HG02938 (cell line): ENCODE data around the gene GALK1.
"Not testable (repeated sequence)": the region's sequence is repeated elsewhere in the genome, so short reads cannot be mapped to it uniquely, and the experiment has no call there.

Experiments used
- ATAC-seq: cut with Tn5 transposase; IDR thresholded peaks from one replicate; pipeline ENCODE4 v1.9.1; 2021; ENCODE audit warnings: mild to moderate bottlenecking, moderate library complexity; ENCODE audit not compliant: unreplicated experiment

GALK1 gene

DNA sequence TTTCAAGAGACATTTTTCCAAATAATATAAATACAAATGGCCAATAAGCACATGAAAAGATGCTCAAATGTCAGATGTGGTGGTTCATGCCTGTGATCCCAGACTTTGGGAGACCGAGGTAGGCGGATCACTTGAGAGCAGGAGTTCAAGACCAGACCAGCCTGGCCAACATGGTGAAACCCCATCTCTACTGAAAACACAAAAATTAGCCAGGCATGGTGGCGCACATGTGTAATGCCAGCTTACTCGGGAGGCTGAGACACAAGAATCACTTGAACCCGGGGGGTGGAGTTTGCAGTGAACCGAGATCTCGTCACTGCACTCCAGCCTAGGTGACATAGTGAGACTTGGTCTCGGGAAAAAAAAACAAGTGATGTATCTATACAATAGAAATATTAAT, 2.9 kb upstream of the GALK1 start:
- no peak for ATAC-seq

DNA sequence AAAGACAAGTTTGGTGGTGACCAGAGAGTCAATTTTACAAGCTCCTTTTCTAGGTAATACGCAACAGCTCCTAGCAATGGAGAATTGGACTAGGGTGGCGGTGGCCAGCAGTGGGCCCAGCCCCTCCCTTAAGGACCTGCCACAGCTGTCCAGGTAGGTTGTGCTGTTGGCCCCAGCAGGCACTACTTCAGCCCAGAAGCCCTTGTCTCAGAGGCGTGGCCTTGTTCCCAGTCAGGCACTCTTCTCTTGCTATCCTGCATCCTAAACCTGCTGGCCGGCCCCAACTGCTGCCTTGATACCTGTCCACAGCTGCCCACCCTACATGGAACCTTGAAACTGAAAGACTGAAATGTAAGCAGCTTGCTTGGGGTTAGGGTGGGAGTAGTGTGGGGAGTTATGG, 989 bp upstream of the GALK1 start:
- no peak for ATAC-seq

DNA sequence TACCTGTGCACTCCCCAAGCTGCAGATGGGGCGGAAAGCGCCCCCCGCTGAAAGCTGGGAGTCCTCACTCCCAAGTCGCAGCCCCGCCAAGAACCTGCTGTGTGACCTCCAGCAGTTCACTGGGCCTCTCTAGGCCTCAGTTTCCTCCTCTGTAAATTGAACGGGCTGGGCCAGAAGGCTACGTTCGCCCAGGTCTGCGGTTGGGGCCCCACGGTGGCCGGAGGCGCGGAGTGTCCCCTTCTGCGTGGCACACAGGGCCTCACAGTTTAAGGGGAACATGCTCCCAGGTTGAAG, 628 bp downstream of the GALK1 start:
- ATAC-seq: no peak

DNA sequence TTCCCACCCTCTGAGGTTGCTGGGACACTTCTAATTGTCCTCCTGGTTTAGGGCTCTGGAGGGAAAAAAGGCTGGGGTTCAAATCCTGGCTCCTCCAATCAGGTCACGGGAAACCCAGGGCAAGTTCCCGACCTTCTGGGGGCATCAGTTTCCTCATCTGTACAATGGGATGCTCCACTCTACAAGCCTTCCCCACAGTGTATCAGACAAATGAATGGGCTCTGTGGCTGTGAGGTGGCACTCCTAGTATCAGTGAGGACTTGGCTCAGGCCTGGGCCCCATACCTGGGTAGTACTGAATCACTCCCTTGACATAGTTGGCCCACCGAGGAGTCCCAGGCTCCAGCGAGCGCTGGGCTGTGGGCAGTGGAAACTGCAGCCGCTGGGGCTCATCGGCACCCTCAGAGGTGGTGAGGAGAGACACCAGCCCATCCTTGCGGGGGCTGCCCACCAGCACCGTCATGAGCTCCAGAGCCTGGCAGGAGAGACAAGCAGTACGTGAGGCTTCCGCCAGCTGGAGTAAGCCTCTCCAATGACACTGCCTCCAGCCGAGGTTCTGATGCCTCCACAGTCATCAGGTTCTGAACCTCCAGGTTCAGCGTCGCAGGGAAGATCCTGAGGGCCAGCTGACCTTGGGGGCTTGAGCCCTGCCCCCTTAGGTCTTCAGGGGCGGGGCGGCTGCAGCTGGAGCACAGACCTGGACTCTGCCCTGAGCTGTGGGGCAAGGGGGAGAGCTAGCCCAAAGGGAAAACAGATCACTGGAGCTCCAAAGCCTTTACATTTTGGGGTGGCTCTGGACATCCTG, 1.2 kb downstream of the GALK1 start:
- no peak for ATAC-seq

DNA sequence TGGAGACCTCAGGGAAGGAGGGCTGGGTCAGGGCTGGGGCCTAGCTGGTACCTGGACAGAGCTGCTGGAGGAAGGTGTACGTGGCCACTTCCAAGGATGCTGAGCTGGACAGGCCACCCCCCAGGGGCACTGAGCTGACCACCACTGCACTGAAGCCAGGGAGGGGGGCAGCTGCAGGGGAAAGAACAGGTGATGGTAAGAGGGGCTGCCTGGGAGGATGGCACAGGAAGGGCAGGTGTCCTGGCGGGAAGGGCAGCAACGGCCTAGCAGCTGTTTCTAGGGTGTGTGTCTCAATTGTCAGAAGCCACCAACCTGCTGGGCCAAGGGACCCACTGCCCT, 1.8 kb downstream of the GALK1 start:
- ATAC-seq: no peak

DNA sequence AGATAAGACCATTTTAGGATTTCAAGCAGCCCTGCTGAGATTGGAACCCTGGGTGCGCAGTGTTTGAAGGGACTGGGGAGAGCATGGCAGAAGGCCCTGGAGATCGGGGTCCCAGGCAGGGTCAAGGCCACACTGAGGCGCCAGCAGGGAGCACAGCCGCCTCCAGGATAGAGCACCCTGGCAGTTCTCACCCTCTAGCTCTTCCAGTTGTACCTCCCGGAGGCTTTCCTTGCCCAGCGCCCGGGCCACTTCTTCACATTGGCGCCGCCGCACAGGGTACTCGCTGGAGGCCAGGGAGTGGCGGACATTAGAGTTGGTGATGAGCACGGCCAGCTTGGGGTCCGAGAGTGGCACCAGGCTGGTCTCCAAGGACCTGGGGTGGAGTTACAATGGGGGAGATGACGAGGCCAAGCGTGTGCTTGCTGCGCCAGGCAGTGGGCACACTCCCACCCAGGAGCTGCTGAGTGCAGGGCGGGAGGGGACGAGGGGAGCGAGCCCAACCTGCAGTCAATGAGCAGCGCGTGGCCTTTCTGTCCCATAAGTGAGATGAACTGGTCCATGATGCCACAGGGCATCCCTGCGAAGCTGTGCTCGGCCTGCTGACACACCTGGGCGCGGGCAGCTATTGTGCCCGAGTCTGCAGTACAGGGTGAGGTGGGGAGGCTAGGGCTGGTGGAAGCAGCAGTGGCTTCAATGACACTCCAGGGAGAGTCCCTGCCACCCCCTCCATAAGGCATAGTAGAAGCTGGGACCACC, 2.3 kb downstream of the GALK1 start:
- ATAC-seq: no peak

DNA sequence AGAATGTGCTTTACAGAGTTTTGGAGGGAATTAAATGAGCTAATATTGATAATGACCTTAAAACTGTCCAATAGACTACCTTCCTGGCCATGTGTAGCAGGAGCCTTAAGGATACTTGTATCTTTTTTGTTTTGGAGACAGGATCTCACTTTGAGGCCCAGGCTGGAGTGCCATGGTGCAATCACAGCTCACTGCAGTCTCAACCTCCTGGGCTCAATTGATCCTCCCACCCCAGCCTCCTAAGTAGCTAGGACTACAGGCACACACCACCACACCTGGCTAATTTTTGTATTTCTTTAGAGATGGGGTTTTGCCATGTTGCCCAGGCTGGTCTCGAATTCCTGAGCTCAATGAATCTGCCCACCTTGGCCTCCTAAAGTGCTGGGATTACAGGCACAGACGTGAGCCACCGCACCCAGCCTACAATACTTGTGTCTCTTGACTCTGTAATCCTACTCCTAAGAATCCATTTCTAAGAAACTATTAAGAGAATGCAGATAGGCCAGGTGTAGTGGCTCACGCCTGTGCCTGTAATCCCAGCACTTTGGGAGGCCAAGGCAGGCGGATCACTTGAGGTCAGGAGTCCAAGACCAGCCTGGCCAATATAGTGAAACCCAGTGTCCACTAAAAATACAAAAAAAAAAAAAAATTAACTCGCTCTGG, 4.9 kb downstream of the GALK1 start:
- ATAC-seq: not testable (repeated sequence)

DNA sequence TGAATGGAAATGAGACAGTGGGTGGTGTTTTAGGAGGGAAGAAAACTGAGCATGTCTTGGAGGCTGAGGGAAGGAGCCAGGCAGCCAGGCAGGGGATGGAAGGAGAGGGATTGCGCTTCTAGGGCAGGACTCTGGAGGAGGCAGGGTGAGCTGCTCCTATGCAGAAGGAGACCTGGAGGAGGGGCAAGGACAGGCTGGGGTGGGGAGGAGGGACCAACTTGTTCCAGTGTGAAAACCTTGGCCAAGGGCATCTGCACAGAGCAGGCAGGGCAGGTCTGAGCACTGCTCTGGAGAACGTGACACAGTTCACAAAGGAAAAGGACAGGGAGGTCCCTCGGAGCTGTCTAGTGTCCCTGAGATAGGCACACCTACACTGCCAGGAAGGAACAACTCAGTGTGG, 5.5 kb downstream of the GALK1 start:
- no peak for ATAC-seq

DNA sequence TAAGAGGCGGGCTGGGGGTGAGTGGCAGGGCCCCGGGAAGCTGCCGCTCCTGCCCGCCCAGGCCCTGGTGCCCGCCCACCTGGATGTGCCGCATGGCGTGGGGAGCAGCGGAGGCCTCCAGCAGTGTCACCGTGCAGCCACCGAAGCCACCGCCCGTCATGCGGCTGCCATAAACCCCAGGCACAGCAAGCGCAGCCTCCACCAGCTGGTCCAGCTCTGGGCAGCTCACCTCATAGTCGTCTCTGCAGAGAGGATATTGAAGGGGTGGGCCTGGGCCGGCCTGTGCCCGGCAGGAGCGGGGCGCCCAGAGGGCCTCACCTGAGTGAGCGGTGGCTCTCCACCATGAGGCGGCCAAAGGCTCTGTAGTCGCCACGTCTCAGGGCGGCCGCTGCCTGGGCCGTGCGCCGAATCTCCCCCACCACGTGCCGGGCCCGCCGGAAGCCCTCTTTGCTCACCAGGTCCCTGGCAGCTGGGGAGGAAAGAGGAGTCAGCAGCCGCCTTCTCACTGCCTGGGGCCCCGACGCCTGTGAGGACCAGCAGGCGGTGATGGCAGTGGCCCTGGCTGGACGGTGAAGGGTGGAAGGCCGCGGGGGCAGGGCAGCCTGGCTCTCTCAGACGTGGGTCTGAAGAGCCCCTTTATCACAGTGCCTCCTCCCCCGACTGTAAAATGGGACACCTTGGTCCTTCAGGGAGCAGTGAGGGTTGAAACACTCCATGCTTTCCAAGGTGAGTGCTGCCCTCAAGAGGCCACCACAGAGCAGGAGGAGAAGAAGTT, 6.7 kb downstream of the GALK1 start:
- no peak for ATAC-seq

DNA sequence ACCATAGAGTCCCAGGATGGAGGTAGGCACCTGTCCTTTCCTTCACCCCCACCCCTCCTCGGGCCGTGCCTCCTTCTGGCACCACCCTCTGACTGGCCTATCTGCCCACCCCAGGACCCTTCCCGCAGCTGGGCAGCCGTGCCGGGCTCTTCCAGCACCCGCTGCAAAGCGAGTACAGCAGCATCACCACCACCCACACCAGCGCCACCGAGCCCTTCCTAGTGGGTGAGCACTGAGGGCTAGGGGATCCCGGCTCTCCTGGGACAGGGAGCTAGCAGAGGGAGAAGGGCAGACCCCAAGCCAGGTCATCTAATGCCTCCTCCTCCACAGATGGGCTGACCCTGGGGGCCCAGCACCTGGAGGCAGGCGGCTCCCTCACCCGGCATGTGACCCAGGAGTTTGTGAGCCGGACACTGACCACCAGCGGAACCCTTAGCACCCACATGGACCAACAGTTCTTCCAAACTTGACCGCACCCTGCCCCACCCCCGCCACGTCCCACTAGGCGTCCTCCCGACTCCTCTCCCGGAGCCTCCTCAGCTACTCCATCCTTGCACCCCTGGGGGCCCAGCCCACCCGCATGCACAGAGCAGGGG, 7.8 kb downstream of the GALK1 start:
- ATAC-seq: no peak

DNA sequence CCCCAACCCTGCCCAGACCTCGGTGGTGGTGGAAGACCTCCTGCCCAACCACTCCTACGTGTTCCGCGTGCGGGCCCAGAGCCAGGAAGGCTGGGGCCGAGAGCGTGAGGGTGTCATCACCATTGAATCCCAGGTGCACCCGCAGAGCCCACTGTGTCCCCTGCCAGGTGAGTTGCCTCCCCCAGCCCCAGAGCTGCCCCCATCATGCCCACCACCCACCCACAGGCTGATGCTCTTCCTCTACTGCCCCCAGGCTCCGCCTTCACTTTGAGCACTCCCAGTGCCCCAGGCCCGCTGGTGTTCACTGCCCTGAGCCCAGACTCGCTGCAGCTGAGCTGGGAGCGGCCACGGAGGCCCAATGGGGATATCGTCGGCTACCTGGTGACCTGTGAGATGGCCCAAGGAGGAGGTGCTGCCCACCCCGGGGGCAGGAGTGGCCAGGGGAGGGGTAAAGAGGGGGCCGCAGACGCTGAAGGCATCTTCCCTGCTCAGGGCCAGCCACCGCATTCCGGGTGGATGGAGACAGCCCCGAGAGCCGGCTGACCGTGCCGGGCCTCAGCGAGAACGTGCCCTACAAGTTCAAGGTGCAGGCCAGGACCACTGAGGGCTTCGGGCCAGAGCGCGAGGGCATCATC, 8.4 kb downstream of the GALK1 start:
- no peak for ATAC-seq

DNA sequence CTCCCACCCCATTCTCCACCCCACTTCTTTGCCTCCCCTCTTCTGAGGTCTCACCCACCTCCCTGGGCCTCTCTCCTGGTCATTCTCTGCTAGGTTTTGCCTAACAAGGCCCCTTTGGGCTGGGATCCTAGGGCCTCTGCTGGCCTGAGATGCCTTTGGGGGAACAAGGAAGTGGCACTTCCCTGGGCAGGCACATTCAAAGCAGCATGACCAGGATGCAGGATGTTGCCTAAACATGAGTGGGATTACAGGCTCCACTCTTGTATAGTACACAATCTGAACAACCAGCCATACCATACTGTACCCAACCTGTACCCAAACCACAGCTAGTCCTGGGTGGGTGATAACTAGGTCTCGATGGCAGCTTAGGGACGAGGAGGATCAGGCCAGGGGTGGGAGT, 9.0 kb downstream of the GALK1 start:
- ATAC-seq: no peak

DNA sequence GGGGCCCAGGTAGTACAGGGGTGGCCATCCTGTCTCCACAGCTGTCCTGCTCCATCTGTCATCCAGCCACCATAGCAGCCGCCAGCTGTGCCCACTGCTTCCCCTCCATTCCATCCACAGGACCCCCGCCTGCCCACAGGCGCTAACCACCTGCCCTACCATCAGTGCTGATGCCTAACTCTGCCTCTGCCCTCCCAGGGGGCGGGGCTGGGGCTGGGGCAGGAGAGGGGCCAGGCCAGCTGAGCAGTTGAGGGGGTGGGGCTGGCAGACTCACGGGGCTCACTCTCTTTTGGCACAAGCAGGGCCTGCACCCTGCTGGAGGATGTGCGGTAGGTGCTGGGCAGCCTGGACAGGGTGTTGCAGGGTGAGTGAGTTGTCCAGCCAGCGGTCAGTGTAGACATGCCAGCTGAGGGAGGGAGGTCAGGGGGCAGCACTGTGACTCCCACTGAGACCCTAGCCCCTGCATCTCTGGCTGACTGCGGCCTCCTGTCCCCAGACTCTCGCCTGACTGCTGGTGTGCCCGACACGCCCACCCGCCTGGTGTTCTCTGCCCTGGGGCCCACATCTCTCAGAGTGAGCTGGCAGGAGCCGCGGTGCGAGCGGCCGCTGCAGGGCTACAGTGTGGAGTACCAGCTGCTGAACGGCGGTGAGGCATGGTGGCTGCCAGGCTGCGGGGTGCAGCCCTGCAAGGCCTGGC, 9.6 kb downstream of the GALK1 start:
- no peak for ATAC-seq

DNA sequence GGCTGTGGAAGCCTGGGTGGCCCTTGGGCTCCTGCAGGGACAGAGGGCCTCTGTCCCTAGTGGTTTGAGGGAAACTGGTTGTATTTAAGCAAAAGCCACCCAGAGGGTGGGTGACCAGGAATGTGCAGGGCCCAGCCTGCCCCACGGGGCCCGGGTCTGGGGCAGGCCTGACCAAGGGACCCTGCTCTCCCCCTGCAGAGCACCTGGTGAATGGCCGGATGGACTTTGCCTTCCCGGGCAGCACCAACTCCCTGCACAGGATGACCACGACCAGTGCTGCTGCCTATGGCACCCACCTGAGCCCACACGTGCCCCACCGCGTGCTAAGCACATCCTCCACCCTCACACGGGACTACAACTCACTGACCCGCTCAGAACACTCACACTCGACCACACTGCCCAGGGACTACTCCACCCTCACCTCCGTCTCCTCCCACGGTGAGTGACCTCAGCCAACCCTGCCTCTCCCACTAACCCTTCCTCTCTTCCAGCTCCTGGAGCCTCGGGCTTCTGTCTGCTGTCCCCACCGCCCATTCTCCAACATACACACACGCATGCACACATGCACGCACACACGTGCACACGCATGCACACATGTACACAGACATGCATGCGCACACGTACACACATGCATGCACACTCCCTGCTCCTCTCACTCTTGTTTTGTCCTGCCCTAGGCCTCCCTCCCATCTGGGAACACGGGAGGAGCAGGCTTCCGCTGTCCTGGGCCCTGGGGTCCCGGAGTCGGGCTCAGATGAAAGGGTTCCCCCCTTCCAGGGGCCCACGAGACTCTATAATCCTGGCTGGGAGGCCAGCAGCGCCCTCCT, 10.4 kb downstream of the GALK1 start:
- no peak for ATAC-seq

DNA sequence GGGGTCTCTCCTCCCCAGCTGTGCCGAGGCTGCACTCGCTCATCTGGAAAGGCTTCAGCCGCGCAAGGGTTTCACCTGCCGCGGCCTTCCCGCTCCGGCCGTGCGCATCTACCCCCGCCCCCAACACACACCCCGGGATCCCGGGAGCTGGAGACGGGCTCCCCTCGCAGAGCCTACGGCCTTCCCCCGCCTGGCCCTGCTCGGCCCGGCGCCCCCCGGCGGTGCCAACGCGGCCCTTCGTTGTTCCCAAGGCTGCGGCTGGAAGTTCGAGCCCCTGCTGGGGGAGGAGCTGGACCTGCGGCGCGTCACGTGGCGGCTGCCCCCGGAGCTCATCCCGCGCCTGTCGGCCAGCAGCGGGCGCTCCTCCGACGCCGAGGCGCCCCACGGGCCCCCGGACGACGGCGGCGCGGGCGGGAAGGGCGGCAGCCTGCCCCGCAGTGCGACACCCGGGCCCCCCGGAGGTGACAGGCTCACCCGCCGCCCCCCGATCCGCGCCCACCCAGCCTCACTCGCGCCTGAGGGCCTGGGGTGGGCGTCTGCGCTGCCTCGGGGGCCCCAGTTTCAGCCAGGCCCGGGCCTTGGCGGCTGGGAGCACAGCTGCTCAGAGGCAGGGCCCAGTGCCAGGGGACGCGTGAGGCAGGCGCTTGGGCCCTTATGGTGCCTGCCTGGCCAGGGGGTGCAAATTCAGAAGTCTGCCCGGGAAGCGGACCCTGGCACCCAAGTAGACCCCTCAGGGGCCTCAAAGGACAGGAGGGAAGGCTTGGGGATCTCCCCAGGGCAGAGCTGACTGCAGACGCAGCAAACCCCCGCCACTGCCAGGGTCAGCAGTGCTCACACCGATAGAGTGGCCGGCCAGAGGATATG, 11.2 kb downstream of the GALK1 start:
- no peak for ATAC-seq

DNA sequence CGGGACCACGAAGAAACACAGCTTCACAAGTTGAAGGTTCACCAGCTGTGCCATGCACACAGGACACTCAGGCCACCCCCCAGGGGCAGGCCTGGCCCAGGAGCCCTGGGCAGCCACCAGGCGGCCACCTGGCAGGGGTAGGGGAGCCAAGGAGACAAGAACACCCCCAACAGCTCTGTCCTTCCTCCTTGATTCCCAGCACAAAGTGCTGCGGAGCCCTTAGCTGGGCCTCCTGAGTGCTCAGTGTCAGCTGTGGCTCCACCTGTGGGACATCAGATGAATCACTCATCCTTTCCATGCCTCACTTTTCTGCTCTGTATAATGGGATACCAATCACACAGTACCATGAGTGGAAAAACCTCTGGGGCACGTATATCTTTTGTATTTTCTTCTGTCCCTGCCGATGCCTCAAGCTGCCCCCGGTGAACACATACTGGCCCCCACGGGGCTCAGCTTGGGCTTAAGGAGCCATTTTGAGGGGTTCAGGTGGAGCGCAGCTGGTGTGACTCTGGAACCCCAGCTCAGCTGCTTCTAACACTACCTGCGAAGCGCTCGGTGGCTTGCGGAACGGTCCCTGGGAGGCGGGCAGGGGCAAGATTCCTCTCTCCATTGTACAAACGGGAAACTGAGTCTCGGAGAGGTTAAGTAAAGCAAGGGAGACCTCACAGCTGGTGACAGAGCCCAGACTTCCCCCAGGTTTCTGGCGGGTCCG, 12.0 kb downstream of the GALK1 start:
- no peak for ATAC-seq

DNA sequence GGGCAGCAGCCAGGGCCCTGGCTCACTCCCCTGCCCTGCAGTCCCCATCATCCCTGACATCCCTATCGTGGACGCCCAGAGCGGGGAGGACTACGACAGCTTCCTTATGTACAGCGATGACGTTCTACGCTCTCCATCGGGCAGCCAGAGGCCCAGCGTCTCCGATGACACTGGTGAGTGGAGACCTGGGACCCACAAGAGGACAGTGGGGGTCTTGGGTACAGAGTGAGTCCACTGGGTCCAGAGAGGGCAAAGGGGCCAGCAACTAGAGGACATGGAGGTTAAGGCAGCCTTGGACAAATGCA, 12.6 kb downstream of the GALK1 start:
- no peak for ATAC-seq
